Suprapubic skin (tissue), 4 donors: ENCODE results near the gene RPL18A. TPM values are rescaled to one million over a fixed set of nuclear protein-coding genes. Genes with fewer than 3 reads are reported as not detected.
"Not testable (repeated sequence)": the region's sequence is repeated elsewhere in the genome, so short reads cannot be mapped to it uniquely, and the experiment has no call there.

Source experiments
- DNase-seq, 2 donors: peaks; one replicate each; pipeline ENCODE4 v3.0.0-alpha.2; 2019; ENCODE audit warnings: low spot score in 2 of 2
- H3K27ac ChIP-seq: fragments of 200-600 bp; sonication (generic); one replicate; pipeline ENCODE4 v1.5.1; 2019
- H3K27me3 ChIP-seq: fragments of 200-600 bp; sonication (generic); one replicate; pipeline ENCODE4 v1.5.1; 2019
- H3K36me3 ChIP-seq: fragments of 200-600 bp; sonication (generic); one replicate; pipeline ENCODE4 v1.5.1; 2019
- H3K4me1 ChIP-seq: fragments of 200-600 bp; sonication (generic); one replicate; pipeline ENCODE4 v1.5.1; 2019
- H3K4me3 ChIP-seq: fragments of 200-600 bp; sonication (generic); one replicate; pipeline ENCODE4 v1.5.1; 2019; ENCODE audit warnings: mild to moderate bottlenecking
- H3K9me3 ChIP-seq: fragments of 200-600 bp; sonication (generic); one replicate; pipeline ENCODE4 v1.5.1; 2019
- CTCF ChIP-seq, 2 donors: fragments of 200-600 bp in 1 of 2; fragments of 450-650 bp in 1 of 2; sonication (generic) in 1 of 2; IDR thresholded peaks; one replicate each; pipeline ENCODE4 v1.5.1; 2016 to 2019; ENCODE audit warnings: antibody characterized with exemption in 2 of 2, mild to moderate bottlenecking in 1 of 2, moderate library complexity in 1 of 2
- EP300 ChIP-seq: sonication (generic); formaldehyde crosslinking; IDR thresholded peaks from one replicate; pipeline ENCODE4 v1.6.1; 2017; ENCODE audit warnings: antibody characterized with exemption
- POLR2A ChIP-seq, 2 donors: fragments of 450-650 bp; IDR thresholded peaks; one replicate each; pipeline ENCODE4 v1.6.1; 2017; ENCODE audit warnings: antibody characterized with exemption in 2 of 2, mild to moderate bottlenecking in 2 of 2, moderate library complexity in 2 of 2
- POLR2AphosphoS5 ChIP-seq, 3 donors: sonication (generic); formaldehyde crosslinking; IDR thresholded peaks; one replicate each; pipeline ENCODE4 v1.6.1; 2017; ENCODE audit warnings: antibody characterized with exemption in 3 of 3
- WGBS: methylation state at CpG from one replicate; pipeline ENCODE4 v1.1.5; 2018; 5-methylcytosine and 5-hydroxymethylcytosine counted together
- total RNA-seq, 4 donors: library from RNA; depleted of rRNA; stranded (reverse); fragments of >200 nt; gene quantifications; one replicate each; pipeline ENCODE4 v1.1.0, GENCODE V29; 2016

Gene RPL18A
- total RNA-seq, 4 donors from 2014 or later, result 1,229 to 2,185 (median 2,114) TPM

GRCh38 chr19:17877696-17878095 is 18.0 kb downstream of the RPL18A start:
- no peak overlapping the region for H3K27ac ChIP-seq
- no peak for TF ChIP-seq CTCF (IDR thresholded peaks at IDR 0.05)
- TF ChIP-seq POLR2AphosphoS5 (IDR thresholded peaks at IDR 0.05), result no peak
- TF ChIP-seq POLR2A (IDR thresholded peaks at IDR 0.05), result no peak
- no peak for TF ChIP-seq EP300
- H3K4me1 ChIP-seq, result peaks cover 14% of the 10 kb centered on the region
- no peak overlapping the region for H3K4me3 ChIP-seq
- DNase-seq, result no peak
- H3K36me3 ChIP-seq, result no peaks in the 10 kb centered on the region
- H3K9me3 ChIP-seq, result no peaks in the 10 kb centered on the region
- peaks cover 39% of the 10 kb centered on the region for H3K27me3 ChIP-seq
- 96% methylated on average over 9 of the region's 16 CpGs for WGBS

- WGBS, result 78% methylated on average over 7 of the region's 7 CpGs
- Histone ChIP-seq H3K4me1 (no peaks in the 10 kb centered on the region), H3K27ac (no peak overlapping the region), H3K4me3 (no peak overlapping the region), H3K36me3 (no peaks in the 10 kb centered on the region), H3K27me3 (peaks cover 34% of the 10 kb centered on the region), H3K9me3 (no peaks in the 10 kb centered on the region)
- no peak for TF ChIP-seq EP300
- DNase-seq, result no peak
These were observed 19.8 kb downstream of the RPL18A start for GRCh38 chr19:17879466-17879865.

DNA sequence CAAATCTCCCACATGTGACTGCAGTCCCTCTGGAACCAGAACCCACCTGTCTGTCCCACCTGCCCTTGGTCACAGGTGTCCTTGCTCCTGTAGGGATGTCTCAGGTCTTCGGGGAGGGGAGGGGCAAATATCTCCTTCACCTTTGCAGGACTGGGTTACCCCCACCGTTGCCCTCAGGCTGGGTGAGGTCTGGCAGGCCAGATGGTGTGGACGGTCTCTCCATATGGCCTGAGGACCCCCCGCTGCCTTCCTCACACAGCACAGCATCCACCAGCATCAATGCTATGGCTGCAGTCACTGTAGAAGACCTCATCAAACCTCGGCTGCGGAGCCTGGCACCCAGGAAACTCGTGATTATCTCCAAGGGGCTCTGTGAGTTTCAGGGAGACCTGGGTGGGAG is 22.0 kb downstream of the RPL18A start:
- no peak overlapping the region for H3K27ac ChIP-seq
- no peak for DNase-seq
- H3K4me1 ChIP-seq, result no peaks in the 10 kb centered on the region
- TF ChIP-seq POLR2A (IDR thresholded peaks at IDR 0.05), result no peak
- no peak for TF ChIP-seq EP300
- no peak for TF ChIP-seq CTCF (IDR thresholded peaks at IDR 0.05)
- TF ChIP-seq POLR2AphosphoS5 (IDR thresholded peaks at IDR 0.05), result no peak
- 76% methylated on average over 4 of the region's 7 CpGs for WGBS
- H3K27me3 ChIP-seq, result peaks cover 25% of the 10 kb centered on the region
- no peaks in the 10 kb centered on the region for H3K9me3 ChIP-seq
- no peaks in the 10 kb centered on the region for H3K36me3 ChIP-seq
- H3K4me3 ChIP-seq, result no peak overlapping the region

DNA sequence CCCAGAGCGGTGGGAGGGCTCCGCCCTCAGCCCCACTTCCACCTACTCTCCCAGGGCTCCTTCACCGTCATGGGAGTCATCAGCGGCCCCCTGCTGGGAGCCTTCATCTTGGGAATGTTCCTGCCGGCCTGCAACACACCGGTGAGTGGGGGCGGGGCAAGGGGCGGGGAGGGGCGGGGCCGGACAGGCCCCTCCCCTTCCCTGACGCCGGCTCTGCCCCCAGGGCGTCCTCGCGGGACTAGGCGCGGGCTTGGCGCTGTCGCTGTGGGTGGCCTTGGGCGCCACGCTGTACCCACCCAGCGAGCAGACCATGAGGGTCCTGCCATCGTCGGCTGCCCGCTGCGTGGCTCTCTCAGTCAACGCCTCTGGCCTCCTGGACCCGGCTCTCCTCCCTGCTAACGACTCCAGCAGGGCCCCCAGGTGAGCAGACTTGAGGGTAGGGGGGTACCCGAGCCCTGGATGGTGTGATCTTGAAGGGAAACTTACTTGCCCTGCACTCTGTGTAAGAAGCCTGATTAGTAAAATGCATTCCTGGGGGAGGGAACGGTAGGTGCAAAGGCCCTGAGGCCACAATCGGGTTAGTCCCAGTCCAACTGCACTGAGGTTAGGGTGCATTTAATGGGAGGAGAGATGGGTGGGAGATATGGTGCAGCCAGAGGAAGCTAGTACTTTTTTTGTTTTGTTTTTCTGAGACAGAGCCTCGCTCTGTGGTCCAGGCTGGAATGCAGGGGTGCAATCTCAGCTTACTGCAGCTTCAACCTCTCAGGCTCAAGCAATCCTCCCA is 24.1 kb downstream of the RPL18A start:
- TF ChIP-seq EP300 (no peak), POLR2AphosphoS5 (IDR thresholded peaks at IDR 0.05) (no peak), POLR2A (IDR thresholded peaks at IDR 0.05) (no peak), CTCF (IDR thresholded peaks at IDR 0.05) (no peak)
- Histone ChIP-seq H3K4me3 (no peak overlapping the region), H3K9me3 (no peaks in the 10 kb centered on the region), H3K27me3 (peaks cover 19% of the 10 kb centered on the region), H3K4me1 (no peaks in the 10 kb centered on the region), H3K36me3 (no peaks in the 10 kb centered on the region), H3K27ac (no peak overlapping the region)
- WGBS, result 84% methylated on average over 14 of the region's 33 CpGs
- no peak for DNase-seq

- no peaks in the 10 kb centered on the region for H3K36me3 ChIP-seq
- no peaks in the 10 kb centered on the region for H3K9me3 ChIP-seq
- H3K4me1 ChIP-seq, result no peaks in the 10 kb centered on the region
- H3K27ac ChIP-seq, result no peak overlapping the region
- TF ChIP-seq CTCF (IDR thresholded peaks at IDR 0.05) (no peak), EP300 (no peak), POLR2AphosphoS5 (IDR thresholded peaks at IDR 0.05) (no peak), POLR2A (IDR thresholded peaks at IDR 0.05) (no peak)
- no peak for DNase-seq
- peaks cover 38% of the 10 kb centered on the region for H3K27me3 ChIP-seq
- no peak overlapping the region for H3K4me3 ChIP-seq
- WGBS, result 79% methylated on average over 7 of the region's 7 CpGs
These were observed 26.8 kb downstream of the RPL18A start for GRCh38 chr19:17886515-17886914.

GRCh38 chr19:17887221-17887620 is 27.5 kb downstream of the RPL18A start:
- WGBS, result 72% methylated on average over 4 of the region's 4 CpGs
- H3K9me3 ChIP-seq, H3K27ac ChIP-seq, H3K4me3 ChIP-seq, H3K36me3 ChIP-seq, H3K4me1 ChIP-seq, DNase-seq: not testable (repeated sequence)
- H3K27me3 ChIP-seq, result peaks cover 39% of the 10 kb centered on the region
